GM15510 (cell line): ENCODE data around the gene SYCP2.

Experiments used
- POLR2A ChIP-seq: IDR thresholded peaks from 3 replicates; pipeline ENCODE4 v1.6.1; 2011; ENCODE audit warnings: borderline replicate concordance; ENCODE audit not compliant: insufficient read length; ENCODE audit errors: extremely low read depth

SYCP2 gene

DNA sequence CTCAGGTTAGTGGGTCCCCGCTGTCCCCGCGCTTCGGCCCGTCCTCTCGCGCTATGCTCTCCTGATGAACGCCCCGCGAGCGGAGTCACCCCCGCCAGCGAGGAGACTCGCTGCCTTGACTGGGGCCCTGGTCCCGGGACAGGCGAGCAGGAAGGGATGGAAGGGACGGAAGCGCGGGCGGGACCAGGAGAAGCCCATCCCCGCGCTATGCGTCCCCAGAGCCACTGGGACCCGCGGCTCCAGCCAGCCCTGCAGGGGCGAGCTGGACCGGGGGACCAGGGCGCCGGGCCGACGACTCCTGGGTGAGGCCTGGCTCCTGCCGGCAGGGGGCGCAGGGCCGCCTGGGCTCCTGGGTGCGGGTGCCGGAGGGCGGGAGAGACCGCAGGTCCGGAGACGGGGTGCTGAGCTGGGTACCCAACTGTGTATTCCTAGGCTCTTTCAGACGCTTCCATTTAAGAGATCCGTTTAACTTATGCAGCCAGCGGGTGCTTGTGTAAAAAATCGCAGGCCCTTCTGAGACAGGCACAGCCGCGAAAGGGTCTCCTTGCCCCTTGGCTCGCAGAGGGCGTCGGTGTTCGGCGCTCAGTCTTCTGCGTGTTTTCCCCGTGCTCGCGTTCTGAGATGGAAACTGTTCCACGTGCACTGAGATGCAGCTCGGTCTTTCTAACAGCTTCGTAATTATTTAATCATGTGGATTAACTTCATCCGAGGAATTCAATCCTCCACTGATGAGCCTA is 580 bp upstream of the SYCP2 start:
- no peak for TF ChIP-seq POLR2A

DNA sequence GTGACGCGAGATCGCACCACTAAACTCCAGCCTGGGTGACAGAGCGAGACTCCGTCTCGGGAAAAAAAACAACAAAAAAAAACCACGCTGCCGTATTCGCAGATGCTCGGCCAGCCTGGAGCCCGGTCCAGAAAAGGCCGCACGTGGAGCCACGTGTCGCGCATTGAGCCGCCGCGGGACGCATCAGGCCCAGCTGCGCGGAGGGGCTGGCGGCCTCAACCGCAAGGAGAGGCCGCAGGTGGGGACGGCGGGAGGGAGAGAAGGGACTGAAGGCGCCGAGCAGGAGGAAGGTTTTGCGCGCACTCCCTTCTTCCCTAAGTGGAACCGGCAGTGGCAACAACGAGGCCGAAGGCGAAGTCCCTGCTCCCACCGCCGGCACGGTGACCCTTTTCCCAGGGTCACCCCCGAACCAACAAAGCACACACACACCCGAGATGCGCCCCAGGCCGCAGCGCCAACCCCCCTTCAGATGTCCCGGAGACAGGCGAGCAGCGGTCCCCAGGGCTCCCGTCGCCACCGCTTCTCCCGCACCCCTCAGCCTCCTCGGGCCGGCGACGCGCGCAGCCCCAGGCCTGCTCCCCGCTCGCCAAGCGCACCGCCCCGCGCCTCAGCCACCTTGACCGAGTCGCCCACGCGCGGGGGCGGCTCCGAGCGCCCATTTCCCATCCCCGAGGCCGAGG is 681 bp downstream of the SYCP2 start:
- no peak for TF ChIP-seq POLR2A

DNA sequence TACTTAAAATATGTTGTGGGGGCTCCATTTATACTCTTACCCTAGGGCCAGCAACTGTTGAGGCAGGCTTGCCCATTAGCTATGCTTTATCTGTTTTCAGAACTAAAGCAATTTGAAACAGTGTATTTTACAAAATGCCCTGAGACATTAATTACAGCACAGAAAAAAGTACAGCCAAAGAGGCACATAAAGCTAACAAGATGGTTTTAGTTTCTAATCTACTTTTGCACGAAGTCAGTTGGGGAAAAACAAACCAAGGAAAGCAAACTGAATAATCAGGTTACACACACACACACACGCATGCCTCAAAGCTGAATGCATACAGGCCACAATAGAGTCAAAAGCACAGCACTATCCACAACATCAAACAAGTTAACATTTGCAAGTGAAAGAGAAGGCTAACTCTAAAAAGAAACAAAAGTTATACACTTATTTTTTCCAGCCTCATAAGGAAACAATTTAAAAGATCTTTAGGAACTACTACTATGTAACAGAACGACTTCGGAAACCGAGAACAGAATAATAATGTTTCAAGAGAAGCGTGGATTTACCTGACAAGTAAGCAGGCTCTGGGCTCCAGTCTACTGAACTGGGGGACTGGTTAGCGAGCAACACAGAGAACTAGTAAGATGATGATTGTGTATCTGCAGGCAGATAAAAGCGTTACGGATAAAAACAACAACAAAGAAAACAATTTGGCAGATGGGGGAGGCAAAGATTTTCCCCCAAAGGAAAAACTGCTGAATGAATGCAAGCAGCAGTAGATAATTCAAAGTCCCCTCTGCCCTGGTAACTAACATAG is 1.7 kb downstream of the SYCP2 start:
- TF ChIP-seq POLR2A = no peak

DNA sequence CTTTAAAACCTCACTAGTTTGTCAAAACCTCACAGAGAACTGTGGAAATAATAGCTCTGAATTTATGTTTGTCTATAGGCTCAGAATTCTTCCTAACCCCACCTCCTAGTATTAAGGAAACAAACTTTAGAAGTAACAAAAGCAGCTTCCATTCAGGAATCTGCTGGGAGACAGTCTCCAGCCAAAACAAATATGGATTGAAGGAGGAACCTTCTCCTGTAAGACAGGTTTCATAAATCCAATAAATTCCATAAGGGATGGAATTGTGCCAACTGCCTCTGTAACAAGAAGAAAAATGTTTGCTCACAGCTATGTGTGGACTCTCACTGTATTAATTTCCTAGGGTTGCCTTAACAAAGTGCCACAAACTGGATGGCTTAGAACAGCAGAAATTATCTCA is 7.5 kb downstream of the SYCP2 start:
- no peak for TF ChIP-seq POLR2A

DNA sequence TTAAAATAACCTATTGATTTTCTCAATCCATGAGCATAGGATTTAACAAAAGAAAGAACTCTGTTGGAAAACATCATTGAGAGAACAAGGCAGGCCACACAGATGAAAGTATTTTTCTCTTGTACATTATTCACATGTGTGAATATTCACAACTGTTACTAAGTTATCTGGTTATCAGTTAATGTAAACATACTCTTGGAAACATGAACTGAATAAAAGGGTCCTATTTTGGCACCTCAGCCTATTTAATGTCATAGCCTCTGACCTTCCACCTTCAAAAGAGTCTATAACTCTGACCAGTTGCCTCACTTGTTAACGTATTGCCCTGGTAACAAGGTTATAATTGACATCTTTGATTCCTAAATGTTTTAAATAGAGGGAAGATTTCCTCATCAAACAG is 8.1 kb downstream of the SYCP2 start:
- TF ChIP-seq POLR2A = no peak

DNA sequence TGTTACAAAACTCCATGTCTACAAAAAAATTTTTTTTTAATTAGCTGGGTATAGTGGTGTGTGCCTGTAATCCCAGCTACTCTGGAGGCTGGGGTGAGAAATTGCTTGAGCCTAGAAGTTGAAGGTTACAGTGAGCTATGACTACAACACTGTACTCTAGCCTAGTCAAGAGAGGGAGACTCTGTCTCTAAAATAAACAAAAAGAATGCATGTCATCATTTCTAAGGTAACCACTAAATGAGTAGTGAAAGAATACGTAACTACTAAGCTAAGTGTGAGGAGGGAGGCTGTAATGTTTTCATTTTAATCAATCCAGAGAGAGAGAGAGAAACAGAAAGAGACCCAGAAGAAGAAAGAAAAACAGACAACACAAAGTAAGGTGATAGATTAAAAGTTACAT is 9.9 kb downstream of the SYCP2 start:
- TF ChIP-seq POLR2A = no peak

DNA sequence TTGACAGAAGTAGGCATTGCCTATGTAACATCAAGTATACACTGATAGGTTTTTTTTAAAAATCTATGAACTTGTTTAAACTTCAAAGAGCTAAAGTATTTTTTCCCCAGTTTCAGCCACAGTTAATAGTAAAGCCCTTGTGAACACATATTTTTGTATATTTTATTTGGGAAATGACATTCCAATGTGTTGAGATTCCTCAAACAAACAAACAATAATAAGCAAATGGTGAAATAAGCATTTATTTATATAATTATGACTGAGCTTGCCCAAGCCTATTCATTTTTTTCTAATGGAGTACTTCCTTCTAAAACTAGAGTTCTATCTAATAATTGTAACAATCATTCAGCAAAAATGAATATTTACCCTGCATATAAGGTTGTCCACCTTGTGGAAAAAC is 12.5 kb downstream of the SYCP2 start:
- TF ChIP-seq POLR2A = no peak

DNA sequence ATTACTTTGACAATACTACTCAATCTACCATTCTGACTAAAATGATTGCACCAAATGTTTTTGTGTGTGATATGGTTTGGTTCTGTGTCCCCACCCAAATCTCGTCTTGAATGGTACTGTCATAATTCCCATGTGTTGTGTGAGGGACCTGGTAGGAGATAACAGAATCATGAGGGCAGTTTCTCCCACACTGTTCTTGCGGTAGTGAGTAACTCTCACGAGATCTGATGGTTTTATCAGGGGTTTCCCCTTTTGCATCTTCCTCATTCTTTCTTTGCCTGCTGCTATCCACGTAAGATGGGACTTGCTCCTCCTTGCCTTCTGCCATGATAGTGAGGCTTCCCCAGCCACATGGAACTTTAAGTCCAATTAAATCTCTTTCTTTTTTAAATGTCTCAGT is 20.8 kb downstream of the SYCP2 start:
- no peak for TF ChIP-seq POLR2A

DNA sequence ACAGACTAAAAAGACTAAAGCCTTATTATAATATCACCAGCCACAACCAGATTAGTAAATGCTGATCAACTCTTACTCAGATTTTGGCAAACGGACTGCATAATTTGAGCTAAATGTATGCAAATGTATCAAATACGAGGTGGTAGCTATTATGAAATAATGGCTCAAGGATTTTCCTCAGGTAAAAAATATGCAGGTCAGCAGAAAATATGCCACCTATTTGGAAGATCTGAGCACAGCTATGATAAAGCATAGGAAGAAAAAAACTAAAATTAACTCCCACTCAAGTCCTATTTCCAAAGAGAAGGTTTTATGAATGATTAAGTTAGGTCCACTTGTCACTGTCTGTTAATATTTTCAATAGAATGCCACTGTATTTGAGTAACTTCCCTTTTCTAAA is 22.4 kb downstream of the SYCP2 start:
- TF ChIP-seq POLR2A = no peak

DNA sequence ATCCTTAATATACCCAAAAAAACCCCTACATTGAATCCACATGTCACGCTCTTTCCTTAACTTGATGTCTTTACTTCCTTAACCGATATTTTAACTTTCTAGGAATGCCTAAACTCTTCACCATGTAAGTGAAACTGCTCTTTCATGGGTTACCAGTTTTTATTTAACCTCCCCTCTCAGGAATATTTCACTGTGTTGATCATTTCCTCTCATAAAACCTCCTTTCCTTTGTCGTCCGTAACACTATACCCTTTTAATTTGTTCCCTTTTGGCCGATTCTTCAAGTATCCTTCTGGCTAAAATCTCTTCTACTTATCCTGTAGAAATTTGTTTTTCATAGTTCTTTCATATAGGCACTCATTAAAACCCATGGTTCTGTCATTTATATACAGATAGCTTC is 24.6 kb downstream of the SYCP2 start:
- TF ChIP-seq POLR2A = no peak

DNA sequence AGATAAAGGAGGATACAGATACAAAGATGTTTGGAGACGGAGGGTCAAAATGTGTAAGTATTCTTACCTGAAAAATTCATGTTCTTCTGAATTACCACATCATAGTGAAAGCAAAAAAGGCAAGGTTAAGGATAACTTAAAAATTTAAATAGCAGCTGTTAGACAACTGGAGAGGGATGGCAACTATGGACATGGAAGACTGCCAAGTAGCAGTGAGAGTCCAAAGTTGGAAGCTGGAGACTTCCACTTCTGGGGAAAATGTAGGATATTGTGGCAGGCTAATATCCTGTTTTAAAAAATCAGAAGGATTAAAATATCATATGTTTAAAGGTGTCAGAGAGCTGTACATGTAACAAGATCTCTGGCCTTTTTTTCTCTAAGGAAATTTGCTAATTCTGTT is 29.8 kb downstream of the SYCP2 start:
- no peak for TF ChIP-seq POLR2A

DNA sequence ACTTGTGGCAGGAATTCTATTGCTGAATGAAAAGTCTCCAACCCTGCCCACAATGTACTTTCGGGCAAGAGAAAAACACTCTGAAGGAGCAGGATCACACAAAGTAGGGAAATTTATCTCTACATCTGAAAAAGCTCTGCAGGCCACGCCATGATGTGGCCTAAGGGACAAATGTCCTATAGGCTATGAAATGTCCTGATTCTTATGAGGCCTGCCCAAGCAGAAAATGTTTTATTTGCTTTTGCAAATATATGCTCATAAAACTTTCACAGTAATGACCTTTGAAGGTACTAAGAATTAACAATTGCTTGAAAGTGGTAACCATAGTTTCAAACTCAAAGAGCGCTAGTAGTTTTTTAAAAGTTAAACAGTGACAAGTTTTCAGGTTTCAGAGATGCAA is 31.0 kb downstream of the SYCP2 start:
- TF ChIP-seq POLR2A = no peak

DNA sequence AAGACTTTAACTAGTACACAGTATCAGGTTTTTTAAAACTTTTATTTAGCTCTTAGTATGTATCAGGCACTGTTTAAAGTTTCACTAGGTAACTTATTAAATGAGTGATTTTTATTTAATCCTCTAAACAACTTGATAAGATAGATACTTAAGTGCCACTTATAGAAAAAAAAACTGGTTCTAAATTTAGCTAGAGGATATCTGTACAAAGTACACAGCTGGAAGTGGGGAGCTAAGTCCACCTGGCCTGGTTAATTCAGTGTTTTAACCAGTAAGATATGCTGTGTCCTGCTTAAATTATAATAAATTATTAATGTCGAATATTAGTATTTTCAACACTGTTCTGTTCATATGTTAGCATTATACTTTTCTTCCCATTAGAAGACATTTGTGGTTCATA is 37.5 kb downstream of the SYCP2 start:
- no peak for TF ChIP-seq POLR2A

DNA sequence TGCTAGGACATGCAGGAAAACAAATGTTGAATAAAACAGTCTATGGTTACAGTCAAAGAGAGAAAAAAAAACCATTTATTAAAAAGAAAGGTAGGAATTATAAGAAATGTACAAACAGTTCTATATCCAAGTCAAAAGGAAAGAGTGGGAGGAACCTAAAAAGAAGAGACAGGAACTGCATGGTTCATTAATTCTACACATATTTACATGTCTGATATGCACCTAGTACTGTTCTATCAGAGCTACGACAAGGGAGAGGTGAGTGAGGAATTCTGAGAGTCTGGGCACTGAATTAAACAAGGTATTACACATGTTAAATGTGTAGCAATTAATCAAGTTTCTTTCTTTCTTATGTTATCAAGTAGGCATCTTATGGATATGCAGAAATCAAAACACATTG is 41.9 kb downstream of the SYCP2 start:
- TF ChIP-seq POLR2A = no peak

DNA sequence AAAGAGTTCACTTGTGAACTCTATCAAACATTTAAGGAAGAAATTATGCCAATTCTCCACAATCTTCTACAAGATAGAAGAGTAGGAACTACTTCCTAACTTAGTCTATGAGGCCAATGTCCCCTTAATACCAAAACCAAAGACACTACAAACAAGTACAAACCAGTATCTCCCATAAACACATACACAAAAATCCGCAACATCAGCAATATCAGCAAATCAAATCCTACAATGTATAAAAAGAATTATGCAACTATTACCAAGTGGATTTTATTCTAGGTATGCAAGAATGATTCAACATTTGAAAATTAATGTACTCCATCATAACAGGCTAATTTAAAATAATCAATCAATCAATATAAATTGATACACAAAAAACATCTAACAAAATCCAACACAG is 45.4 kb downstream of the SYCP2 start:
- TF ChIP-seq POLR2A = no peak
